HEK293 (cell line): ENCODE data around the gene RPS15A.
"Not testable (repeated sequence)": the region's sequence is repeated elsewhere in the genome, so short reads cannot be mapped to it uniquely, and the experiment has no call there.

Source experiments
- EGR2 ChIP-seq: fragments of 450-650 bp; formaldehyde crosslinking; IDR thresholded peaks from 2 replicates; pipeline ENCODE4 v1.5.1; 2016; ENCODE audit warnings: low read depth, missing biosample characterization, missing genetic modification characterization
- ZBTB20 ChIP-seq: fragments of 450-650 bp; formaldehyde crosslinking; IDR thresholded peaks from 2 replicates; pipeline ENCODE4 v1.5.1; 2016; ENCODE audit warnings: missing biosample characterization, missing genetic modification characterization
- ZNF133 ChIP-seq: fragments of 450-650 bp; formaldehyde crosslinking; IDR thresholded peaks from 2 replicates; pipeline ENCODE4 v1.5.1; 2016; ENCODE audit warnings: missing biosample characterization, missing genetic modification characterization
- ZNF24 ChIP-seq: fragments of 450-650 bp; formaldehyde crosslinking; IDR thresholded peaks from 2 replicates; pipeline ENCODE4 v1.5.1; 2016; ENCODE audit warnings: missing biosample characterization, missing genetic modification characterization
- ZNF561 ChIP-seq: fragments of 450-650 bp; IDR thresholded peaks from 2 replicates; pipeline ENCODE4 v1.5.1; 2018; ENCODE audit warnings: missing biosample characterization, missing genetic modification characterization, borderline replicate concordance
- ZNF629 ChIP-seq: fragments of 450-650 bp; formaldehyde crosslinking; IDR thresholded peaks from 2 replicates; pipeline ENCODE4 v1.5.1; 2017; ENCODE audit warnings: missing biosample characterization, missing genetic modification characterization
- TF ChIP-seq, protein P1 (sequence below): sonication (generic); formaldehyde crosslinking; IDR thresholded peaks from 2 replicates; pipeline ENCODE4 v1.8.1; 2022; ENCODE audit warnings: mild to moderate bottlenecking, moderate library complexity, missing genetic modification reagents
- TF ChIP-seq, protein P2 (sequence below): fragments of 450-650 bp; formaldehyde crosslinking; IDR thresholded peaks from 2 replicates; pipeline ENCODE4 v1.5.1; 2016; ENCODE audit warnings: missing biosample characterization, missing genetic modification characterization
- TF ChIP-seq, protein P3 (sequence below): fragments of 450-650 bp; formaldehyde crosslinking; IDR thresholded peaks from 2 replicates; pipeline ENCODE4 v1.5.1; 2017; ENCODE audit warnings: missing biosample characterization, missing genetic modification characterization
- TF ChIP-seq, protein P4 (sequence below): fragments of 450-650 bp; formaldehyde crosslinking; IDR thresholded peaks from 2 replicates; pipeline ENCODE4 v1.5.1; 2016; ENCODE audit warnings: missing biosample characterization, missing genetic modification characterization

DNA sequence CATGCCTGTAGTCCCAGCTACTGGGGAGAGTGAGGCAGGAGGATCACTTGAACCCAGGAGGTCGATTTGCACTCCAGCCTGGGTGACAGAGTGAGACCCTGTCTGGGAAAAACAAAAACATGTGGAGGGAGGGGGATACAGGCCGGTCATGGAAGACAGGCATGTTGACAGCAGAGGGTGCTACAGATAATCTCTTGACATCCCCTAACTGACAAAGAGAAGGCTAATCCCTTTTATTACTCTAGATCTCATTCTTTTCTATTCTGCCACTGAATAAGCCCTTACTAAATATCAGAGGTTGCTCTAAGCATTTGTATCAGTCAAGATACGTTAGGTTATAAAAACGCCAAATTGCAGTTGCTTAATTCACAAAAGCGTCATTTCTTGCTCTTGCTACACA, 13.8 kb downstream of the RPS15A start:
- TF ChIP-seq, protein P1, sequence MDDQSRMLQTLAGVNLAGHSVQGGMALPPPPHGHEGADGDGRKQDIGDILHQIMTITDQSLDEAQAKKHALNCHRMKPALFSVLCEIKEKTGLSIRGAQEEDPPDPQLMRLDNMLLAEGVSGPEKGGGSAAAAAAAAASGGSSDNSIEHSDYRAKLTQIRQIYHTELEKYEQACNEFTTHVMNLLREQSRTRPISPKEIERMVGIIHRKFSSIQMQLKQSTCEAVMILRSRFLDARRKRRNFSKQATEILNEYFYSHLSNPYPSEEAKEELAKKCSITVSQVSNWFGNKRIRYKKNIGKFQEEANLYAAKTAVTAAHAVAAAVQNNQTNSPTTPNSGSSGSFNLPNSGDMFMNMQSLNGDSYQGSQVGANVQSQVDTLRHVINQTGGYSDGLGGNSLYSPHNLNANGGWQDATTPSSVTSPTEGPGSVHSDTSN = not testable (repeated sequence)
- TF ChIP-seq, protein P2, sequence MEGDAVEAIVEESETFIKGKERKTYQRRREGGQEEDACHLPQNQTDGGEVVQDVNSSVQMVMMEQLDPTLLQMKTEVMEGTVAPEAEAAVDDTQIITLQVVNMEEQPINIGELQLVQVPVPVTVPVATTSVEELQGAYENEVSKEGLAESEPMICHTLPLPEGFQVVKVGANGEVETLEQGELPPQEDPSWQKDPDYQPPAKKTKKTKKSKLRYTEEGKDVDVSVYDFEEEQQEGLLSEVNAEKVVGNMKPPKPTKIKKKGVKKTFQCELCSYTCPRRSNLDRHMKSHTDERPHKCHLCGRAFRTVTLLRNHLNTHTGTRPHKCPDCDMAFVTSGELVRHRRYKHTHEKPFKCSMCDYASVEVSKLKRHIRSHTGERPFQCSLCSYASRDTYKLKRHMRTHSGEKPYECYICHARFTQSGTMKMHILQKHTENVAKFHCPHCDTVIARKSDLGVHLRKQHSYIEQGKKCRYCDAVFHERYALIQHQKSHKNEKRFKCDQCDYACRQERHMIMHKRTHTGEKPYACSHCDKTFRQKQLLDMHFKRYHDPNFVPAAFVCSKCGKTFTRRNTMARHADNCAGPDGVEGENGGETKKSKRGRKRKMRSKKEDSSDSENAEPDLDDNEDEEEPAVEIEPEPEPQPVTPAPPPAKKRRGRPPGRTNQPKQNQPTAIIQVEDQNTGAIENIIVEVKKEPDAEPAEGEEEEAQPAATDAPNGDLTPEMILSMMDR (tag by site-specific recombination) = not testable (repeated sequence)
- TF ChIP-seq ZBTB20 (tag by site-specific recombination); ZNF24 (tag by site-specific recombination); ZNF133 (tag by site-specific recombination); ZNF629; EGR2 (tag by site-specific recombination); ZNF561 (tag by site-specific recombination): not testable (repeated sequence)
- TF ChIP-seq, protein P3, sequence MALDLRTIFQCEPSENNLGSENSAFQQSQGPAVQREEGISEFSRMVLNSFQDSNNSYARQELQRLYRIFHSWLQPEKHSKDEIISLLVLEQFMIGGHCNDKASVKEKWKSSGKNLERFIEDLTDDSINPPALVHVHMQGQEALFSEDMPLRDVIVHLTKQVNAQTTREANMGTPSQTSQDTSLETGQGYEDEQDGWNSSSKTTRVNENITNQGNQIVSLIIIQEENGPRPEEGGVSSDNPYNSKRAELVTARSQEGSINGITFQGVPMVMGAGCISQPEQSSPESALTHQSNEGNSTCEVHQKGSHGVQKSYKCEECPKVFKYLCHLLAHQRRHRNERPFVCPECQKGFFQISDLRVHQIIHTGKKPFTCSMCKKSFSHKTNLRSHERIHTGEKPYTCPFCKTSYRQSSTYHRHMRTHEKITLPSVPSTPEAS = not testable (repeated sequence)
- TF ChIP-seq, protein P4, sequence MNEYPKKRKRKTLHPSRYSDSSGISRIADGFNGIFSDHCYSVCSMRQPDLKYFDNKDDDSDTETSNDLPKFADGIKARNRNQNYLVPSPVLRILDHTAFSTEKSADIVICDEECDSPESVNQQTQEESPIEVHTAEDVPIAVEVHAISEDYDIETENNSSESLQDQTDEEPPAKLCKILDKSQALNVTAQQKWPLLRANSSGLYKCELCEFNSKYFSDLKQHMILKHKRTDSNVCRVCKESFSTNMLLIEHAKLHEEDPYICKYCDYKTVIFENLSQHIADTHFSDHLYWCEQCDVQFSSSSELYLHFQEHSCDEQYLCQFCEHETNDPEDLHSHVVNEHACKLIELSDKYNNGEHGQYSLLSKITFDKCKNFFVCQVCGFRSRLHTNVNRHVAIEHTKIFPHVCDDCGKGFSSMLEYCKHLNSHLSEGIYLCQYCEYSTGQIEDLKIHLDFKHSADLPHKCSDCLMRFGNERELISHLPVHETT (tag by site-specific recombination) = not testable (repeated sequence)
